Measurements from ENCODE around the gene RPL41.

RPL41 gene

DNA sequence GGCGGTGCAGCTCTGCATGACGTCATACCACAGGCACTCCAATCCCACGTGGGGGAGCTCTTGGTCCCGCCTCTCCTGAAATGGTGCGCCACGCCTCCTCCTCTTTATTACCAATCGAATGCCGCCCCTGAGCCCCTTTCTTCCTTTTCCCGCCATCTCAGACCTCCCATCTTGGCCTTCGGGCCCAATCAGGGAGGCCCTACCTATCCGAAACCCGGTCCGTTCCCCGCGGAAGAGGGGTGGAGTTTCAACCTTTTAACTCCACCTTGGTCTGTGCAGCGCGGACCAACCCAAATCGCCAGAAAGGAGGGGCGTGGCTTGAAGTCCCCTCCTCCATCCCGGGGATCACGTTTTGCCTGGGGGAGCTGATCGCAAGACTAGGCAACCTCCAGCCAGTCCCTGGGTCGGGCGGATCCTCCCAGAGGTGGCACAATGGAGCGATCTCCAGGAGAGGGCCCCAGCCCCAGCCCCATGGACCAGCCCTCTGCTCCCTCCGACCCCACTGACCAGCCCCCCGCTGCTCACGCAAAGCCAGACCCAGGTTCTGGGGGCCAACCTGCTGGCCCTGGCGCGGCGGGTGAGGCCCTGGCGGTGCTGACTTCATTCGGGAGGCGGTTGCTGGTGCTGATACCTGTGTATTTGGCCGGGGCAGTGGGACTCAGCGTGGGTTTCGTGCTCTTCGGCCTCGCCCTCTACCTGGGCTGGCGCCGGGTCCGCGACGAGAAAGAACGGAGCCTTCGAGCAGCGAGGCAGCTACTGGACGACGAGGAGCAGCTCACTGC, 11.6 kb downstream of the RPL41 start, which contains the start of gene ESYT1:
Gene ESYT1 (plus strand): TSS at position 380 of the 782 bp plus-strand sequence. CDS start 53 bp downstream, at position 433.
- peak; percentile 95 for DNase-seq (ENCODE audit: low spot score)

DNA sequence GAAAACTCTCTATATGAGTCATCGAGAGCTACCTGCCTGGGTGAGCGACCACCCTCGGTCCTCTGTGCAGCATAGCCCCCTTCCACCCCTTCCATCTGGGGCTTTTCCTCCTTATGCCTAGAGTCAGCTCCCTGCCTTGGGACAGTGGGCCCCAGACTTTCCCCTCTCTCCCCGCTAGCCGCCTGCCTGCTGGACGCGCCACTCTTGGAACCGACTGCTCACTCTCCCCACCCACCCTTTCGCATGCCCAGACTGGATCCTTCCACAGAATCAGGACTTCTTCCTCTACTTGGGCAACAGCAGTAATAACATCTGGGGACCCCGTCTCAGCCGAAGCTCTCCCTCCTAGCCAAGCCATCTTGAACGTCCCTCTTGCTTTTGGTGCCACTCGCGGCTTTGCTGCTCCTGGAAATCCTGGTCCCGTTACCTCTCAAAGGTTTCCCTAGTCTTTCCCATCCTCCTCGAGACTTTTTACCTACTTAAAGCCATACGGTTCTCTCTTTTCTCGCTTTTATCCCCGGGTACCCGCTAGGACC, 12.3 kb downstream of the RPL41 start:
- peak; percentile 23 for DNase-seq (ENCODE audit: low spot score)

DNA sequence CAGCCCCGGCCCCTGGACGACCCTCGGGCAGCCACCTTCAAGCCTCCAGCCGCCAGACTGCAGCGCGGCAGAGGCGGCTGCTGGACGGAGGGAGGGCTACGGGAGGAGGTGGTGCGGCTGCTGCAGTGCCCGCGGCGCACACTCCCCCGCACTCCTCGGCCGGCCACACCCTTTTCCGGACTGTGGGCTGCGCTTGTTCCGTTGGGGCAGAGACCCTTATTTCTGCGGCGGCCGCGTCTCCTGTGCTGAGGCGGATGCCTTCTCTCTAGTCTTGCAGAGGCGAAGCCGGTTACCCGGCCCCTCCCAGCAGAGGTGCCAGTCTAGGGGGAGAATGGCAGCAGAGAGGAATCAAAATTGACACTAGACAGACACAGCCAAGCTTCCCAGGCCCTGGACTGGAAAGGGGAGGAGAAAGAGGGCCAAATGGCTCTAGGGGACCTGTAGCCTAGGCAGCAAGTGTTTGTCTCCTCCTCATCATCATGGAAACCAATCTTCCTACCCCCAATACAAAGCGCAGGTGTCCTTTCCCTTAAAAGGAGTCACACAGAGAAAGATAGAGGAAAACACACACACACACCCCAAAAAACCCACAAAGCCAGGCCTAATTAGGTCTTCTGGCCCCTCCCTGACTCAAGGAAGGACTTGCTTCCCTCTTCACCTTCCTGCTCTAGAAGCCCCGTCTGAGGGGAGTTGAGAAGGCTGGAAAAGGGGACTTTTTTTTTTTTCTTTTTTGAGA, 12.9 kb downstream of the RPL41 start:
- DNase-seq (ENCODE audit: low spot score): peak; percentile 80

DNA sequence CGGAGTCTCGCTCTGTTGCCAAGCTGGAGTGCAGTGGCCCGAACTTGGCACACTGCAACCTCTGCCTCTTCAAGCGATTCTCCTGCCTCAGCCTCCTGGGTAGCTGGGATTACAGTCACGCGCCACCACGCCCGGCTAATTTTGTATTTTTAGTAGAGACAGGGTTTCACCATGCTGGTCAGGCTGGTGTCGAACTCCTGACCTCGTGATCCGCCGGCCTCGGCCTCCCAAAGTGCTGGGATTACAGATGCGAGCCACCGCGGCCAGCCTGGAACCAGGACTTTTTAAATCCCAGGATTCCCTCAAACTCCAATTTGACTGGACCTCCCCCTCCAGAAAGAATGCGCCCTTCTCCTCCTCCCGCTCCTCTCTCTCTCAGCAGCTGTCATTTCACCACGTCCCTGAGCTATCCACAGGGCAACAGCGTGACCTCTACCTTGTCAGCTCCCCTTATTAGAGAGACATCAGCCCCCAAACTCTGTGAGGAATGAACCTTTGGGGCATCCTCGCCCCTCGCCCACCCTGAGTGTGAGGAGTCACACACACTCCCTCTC, 13.6 kb downstream of the RPL41 start:
- no peak for DNase-seq (ENCODE audit: low spot score)

DNA sequence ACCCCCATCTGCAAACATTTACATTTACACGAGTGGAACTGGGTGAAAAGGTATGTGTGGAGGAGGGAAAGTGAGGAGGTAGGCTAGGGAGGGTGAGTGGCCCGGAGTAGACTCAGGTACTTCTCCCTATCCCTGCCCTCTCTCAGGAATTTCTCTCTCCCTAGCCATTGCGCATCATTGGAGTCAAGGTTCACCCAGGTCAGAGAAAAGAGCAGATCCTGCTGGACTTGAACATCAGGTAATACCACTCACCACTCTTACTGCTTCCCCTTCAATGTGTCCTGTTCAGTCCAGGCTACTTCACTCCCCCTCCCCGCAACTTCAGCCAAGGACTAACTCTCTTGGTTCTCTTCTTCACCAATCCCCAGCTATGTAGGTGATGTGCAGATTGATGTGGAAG, 14.4 kb downstream of the RPL41 start:
- no peak for DNase-seq (ENCODE audit: low spot score)

DNA sequence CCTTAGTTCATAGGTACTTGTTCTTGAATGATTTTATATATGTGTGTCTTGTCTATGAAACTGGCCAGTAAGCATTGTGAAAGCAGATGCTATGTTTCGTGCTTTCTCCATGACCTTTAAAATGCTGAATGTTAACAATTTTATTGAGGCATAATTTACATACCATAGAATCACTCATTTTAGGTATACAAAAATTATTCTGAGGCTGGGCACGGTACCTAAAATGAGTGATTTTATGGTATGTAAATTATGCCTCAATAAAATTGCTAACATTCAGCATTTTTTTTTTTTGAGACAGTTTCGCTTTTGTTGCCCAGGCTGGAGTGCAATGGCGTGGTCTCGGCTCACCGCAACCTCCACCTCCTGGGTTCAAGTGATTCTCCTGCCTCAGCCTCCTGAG, 18.5 kb downstream of the RPL41 start:
- DNase-seq (ENCODE audit: low spot score): no peak

DNA sequence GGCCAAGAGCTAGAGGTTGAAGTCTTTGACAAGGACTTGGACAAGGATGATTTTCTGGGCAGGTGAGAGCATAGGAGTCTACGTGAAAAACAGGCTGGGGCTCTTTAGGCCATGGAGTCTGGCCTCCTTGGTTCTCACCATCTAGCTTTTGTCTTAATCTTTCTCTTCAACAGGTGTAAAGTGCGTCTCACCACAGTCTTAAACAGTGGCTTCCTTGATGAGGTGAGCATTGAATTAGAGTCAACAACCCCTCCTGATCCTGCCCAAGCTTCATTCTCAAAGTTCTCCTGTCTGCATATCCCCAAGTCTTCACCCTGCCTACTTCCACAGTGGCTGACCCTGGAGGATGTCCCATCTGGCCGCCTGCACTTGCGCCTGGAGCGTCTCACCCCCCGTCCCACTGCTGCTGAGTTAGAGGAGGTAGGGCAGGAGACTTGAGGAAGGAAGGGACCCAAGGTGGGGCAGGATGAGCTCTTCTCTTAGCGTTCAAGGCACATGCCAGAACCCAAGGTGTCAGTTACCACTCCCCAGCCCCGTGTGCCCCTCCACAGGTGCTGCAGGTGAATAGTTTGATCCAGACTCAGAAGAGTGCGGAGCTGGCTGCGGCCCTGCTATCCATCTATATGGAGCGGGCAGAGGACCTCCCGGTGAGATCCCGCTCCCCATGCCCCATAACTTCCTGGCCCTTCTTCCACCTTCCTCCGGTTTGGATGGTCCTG, 21.6 kb downstream of the RPL41 start:
- no peak for DNase-seq (ENCODE audit: low spot score)

DNA sequence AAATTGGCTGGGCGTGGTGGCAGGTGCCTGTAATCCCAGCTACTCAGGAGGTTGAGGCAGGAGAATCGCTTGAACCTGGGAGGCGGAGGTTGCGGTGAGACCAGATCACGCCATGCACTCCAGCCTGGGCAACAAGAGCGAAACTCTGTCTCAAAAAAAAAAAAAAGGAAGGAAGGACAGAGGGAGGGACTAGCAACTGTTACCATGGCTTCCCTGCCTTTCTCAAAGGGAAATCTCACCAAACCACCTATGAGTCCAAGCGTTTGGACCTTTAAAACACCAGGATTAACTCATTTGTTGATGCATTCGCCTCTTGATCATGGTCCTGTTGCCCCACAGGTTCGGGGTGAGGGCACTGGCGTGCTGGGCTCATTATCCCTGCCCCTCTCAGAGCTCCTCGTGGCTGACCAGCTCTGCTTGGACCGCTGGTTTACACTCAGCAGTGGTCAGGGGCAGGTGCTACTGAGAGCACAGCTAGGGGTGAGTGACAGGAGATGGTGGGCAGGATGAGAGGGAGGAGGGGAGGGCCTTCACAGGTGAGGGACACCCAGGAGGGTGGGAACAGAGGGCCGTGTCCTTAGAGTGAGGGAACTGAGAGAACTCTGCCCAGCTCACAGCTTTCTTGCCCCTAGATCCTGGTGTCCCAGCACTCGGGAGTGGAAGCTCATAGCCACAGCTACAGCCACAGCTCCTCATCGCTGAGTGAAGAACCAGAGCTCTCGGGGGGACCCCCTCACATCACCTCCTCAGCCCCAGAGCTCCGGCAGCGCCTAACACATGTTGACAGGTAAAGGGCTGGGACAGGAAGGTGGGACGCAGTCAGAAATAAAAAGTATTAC, 25.7 kb downstream of the RPL41 start:
- DNase-seq (ENCODE audit: low spot score): no peak

DNA sequence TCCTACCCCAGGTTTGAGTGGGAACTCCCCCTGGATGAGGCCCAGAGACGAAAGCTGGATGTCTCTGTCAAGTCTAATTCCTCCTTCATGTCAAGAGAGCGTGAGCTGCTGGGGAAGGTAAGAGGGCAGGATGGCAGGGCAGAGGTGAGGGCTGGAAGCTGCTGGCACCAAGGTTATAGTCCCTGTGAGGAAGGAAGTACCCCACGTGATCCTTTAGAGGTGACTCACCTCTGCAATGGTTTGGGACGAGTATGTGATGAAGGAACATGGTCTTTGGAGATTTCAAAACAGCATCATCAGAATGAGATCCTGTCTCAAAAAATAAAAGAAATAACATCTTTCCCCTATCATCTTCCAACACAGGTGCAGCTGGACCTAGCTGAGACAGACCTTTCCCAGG, 26.8 kb downstream of the RPL41 start:
- no peak for DNase-seq (ENCODE audit: low spot score)

DNA sequence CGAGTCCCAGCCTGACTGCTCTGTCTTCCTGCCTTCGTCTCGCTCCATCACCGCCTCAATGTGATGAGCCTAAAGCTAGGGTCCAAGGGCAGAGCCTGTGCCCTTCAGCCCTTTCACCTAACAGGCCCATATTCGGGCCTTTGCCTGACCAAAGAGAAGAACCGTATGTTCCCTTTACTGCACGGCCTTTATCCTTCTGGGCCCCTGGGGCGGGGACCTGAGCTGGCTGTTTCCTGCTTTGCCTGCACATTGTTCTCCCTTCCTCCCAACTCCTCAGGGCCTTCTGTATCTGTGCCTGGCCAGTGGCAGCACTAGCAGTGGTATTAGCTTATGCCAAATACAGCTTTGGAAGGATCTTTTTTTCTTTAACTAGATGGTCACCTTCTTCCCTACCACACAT, 27.4 kb downstream of the RPL41 start:
- DNase-seq (ENCODE audit: low spot score): no peak

DNA sequence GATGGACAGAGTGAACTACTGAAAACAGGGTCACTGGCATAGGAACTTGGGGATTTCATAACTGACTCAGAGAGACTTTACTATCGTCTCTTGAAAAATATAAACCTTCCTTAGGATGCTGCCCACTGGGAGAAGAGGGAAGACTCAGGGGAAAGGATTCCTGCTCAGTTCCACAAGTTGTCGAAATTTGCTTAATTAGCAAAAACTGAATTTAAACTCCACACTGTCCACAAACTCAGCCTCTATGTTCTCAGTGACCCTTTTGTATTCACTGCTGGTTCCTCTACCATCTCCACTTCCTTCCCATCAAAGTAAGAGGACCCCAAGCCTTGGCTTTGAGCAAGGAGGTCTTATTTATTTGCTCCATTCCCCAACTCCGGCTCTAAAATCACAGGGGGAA, 28.8 kb downstream of the RPL41 start:
- DNase-seq (ENCODE audit: low spot score): no peak

DNA sequence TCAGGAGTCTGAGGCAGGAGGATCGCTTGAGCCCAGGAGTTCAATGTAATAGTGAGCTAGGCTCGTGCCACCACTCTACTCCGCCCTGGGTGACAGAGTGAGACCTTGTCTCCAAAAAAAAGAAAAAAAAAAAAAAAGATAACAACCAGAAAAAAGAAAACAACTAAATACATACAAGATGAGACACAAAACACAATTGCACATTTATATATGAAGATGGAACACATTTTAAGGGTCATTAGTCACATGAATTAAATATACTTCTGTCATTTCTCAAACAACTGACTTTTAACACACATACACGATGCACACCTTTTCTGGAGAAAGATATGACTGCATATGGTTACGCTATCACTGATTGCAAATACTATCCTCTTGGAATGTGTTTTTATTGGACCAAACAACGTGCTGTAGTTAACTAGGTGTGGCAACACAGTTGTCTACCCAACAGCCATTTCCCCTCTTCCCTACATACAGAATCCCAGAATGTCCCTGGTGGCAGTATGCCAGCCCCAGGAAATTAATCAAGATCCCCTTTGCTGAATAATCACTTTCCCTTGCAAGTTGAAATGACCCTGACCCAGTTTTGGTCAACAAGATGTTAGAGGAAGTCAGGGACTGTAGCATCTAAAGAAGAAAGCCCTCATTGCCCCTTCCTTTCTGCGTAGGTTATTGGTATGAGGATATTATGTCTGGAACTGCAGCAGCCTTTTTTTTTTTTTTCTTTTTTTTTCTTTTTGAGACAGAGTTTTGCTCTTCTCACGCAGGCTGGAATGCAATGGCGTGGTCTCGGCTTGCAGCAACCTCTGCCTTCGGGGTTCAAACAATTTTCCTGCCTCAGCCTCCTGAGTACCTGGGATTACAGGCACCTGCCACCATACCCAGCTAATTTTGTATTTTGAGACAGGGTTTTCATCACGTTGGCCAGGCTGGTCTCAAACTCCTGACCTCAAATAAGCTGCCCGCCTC, 30.3 kb downstream of the RPL41 start:
- DNase-seq (ENCODE audit: low spot score): no peak

DNA sequence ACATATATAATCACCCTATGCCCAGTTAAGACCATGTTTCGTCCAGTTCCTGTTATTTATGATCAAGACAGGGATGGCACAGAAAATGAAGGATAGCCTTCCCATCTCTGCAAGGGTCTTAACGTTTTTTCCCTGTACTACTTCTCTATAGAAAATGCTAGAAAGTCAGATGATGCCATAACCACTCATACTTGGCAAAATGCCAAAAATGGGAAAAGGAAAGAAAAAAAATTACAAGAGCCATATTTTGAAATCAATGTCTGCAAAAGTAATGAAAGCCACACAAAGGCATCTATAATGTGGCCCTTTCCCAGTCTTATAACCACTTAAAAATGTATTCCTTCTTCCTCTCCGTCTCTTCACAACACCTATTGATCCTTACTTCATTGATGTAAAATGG, 34.1 kb downstream of the RPL41 start:
- DNase-seq (ENCODE audit: low spot score): no peak

DNA sequence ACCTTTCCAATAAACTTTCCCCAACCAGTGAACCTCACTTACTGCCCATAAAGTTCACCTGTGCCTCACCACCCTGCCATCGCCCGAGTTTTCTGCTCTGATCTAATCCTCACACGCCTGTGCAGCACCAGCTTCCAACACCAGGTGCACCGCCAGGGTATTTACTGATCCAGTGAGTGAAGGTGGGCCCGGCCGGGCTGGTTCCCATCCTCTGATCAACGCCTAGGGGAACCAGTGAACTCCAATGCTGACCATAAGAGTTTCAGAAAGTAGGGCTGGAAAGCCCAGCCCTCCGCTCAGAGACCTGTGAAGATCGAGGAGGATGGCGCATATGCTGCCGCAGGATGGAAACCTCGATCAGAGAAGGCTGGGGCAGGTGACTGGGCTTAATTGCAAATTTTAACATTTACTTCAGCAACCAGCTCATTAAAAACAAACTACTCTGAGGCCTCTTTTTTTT, 35.3 kb downstream of the RPL41 start:
- peak; percentile 77 for DNase-seq (ENCODE audit: low spot score)

DNA sequence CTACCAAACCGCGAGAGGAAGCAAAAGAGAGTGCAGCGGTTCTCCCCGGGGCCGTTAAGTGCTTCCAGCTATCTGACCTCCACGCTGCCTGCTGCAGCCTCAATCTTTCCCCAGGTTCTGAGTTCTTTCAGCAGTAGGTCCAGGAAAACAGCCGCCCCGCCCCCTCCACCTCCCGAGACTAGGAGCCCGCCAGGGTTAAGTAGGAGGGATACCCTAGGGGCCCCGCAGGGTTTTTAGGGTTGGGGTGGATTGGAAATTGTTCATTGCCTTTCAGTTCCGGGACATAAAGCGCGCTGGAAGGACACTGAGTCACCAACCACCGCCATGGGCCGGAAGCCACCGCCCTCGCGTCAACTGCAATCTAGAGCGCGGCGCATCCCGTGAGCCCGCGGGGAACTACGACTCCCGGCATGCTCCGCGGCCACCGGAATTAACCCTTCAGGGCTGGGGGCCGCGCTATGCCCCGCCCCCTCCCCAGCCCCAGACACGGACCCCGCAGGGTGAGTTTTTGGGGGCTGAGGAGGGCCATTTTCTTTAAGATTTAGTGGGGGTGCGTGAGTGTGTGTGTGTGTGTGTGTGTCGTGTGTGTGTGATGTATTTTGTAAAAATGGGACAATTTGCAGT, 35.8 kb downstream of the RPL41 start, which contains the start of gene MYL6B:
Gene MYL6B (plus strand): TSS at position 456 of the 624 bp plus-strand sequence. CDS start 1,332 bp downstream, outside the sequence.
- DNase-seq (ENCODE audit: low spot score): peak; percentile 94

DNA sequence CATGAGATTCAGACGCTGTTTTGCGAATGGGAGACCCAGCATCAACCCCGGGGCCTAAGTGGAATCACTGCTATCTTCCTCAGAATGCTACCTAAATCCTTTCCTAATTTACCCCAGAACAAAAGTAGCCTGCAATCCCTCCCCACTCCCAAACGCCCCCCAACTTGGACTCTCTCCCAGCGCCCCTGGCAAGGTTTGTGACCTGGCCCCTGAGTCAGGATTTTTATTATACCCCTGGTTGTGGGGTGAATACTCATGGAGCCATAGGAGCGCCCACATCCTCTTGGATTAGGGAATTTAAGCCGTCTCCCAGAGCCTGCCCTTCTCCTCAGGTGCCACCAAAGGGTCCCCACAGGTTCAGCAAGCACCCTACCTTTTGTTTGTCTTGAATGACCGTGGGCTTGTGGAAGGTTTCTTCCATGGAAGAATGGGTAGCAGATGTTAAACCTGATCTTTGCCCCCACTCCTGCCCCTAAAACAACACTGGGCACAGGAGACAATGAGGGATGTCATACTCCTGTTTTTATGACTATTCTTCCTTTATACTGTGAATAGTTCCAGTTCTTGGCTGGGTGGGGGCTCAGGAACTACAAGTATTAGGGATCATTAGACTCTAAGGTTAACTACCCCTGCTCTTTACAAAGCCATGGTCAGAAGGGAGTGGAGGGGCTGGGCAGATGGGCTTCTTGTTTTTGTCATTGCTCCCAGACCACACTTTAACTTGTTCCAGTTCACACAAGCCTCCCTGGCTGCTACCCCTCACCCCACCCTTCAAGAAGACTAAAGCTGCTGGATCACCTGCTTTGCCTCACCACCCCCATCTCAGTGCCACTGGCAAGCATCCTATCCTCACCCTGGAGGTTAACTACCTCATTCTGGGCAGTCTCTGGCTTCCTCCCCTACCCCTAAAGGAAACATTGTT, 36.6 kb downstream of the RPL41 start:
- DNase-seq (ENCODE audit: low spot score): no peak

DNA sequence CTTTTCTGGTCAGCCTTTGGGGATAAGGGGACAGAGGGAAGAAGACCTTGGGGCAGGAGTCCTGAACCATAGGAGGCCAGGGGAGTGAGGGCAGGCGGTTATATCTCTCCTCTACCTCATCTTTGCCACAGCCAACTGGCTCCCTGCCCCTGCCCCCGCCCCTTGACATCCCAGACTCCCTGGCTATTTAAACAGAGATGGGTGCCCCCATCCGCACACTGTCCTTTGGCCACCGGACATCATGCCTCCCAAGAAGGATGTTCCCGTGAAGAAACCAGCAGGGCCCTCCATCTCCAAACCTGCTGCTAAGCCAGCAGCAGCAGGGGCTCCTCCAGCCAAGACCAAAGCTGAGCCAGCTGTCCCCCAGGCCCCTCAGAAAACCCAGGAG, 37.2 kb downstream of the RPL41 start:
- no peak for DNase-seq (ENCODE audit: low spot score)

DNA sequence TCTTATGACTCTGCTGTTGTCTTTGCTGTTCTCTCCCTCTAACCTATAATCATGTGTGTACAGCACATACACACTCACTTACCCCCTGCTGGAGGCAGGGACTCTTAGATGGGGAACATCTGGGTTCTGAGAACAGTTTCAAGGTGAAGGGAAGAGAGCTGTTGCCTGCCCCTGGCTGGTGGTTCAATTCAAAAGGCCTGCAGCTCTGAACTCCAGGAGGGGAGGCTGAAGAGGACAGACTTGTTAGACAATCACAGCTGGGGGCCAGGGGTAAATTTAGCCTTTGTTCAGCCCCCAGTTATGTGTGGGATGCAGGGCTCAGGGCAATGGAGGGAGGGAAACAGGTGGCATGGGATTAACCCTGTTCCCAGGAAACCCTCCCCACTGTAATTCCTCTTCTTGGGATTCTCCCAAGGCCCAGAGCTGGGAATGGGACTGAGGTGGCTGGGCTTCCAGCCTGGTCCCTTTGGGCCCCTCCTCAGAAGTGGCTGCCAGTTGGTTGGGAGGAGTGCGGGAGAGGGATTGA, 37.9 kb downstream of the RPL41 start:
- no peak for DNase-seq (ENCODE audit: low spot score)

Measured in iPS-NIHi11 (cell line).